A549 treated with DMSO at 1 μM for 4 hours (cell line): ENCODE data around the gene ANKRD40CL. TPM values are rescaled to one million over a fixed set of nuclear protein-coding genes. Genes with fewer than 3 reads are reported as not detected.

Source experiments
- total RNA-seq: library from RNA; stranded (reverse); fragments of 200-300 nt; extraction: Qiagen RNA extraction; gene quantifications from 5 replicates; pipeline ENCODE4 v1.2.3, GENCODE V29; 2022; ENCODE audit warnings: low read depth

ANKRD40CL gene
- not detected in 5 replicates for total RNA-seq

GRCh38 chr17:50767446-50767845 is at the start of gene ANKRD40CL:
Gene ANKRD40CL, minus strand, starts transcription at chr17:50767518. Its CDS starts 605 bp downstream, at chr17:50766913.

GRCh38 chr17:50719144-50719923 is 48.0 kb downstream of the ANKRD40CL start, which contains the start of gene LUC7L3:
Gene LUC7L3, plus strand, starts transcription at chr17:50719603. Its CDS starts 130 bp downstream, at chr17:50719733.

Other genes starting within 250 kb of the ANKRD40CL start
- 0.15 to 0.31 TPM (median 0.23 TPM) in 5 replicates for gene EPN3, start 234.8 kb downstream of the ANKRD40CL start, total RNA-seq
- gene SPATA20, start 220.3 kb downstream of the ANKRD40CL start, total RNA-seq: 73.4 to 87.2 TPM (median 79.8 TPM) in 5 replicates
- 3.9 to 5.1 TPM (median 4.4 TPM) in 5 replicates for gene CACNA1G, start 206.8 kb downstream of the ANKRD40CL start, total RNA-seq
- gene ABCC3, start 132.6 kb downstream of the ANKRD40CL start, total RNA-seq: 122 to 146 TPM (median 140 TPM) in 5 replicates
- gene ANKRD40, start 59.6 kb downstream of the ANKRD40CL start, total RNA-seq: 45.5 to 50.9 TPM (median 49.6 TPM) in 5 replicates
- 74.2 to 94.9 TPM (median 85.2 TPM) in 5 replicates for gene LUC7L3, start 47.9 kb downstream of the ANKRD40CL start, total RNA-seq
- not detected in 5 replicates for gene WFIKKN2, start 68.1 kb upstream of the ANKRD40CL start, total RNA-seq
- 70.5 to 102 TPM (median 74.8 TPM) in 5 replicates for gene TOB1, start 98.8 kb upstream of the ANKRD40CL start, total RNA-seq